ENCODE results near the gene POLN. TPM values are rescaled to one million over a fixed set of nuclear protein-coding genes. Genes with fewer than 3 reads are reported as not detected.

The POLN gene
- total RNA-seq, 4 donors from 2014 or later: 0.91 to 8.0 (median 1.2) TPM

DNA sequence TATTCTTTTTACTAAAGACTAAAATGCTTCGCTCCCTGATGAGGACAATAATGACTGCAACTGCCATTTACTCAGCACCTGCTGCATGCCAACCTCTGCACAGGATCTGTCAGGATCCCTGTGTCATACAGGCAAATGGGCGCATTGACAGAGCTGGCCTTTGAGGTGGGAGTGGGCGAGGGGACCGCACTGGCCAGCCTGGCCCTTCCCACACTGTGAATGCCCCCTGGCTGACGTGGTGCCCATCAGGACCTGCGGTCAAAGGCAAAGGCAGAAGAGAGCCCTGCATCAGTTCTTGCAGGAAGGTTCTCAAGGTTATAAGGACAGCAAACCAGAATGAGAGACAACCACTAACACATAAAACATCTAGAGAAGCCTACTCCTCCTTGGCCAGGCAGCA lies 67.9 kb downstream of the POLN start:
- DNase-seq (ENCODE audit: low spot score in 2 of 2): no peak
- Histone ChIP-seq H3K4me1 (no peaks in the 10 kb centered on the region), H3K27ac (no peak overlapping the region), H3K9me3 (no peaks in the 10 kb centered on the region), H3K36me3 (peaks cover 12% of the 10 kb centered on the region), H3K27me3 (no peaks in the 10 kb centered on the region), H3K4me3 (no peak overlapping the region)
- TF ChIP-seq POLR2A (IDR thresholded peaks at IDR 0.05) (no peak), EP300 (IDR thresholded peaks at IDR 0.05) (no peak), POLR2AphosphoS5 (IDR thresholded peaks at IDR 0.05) (no peak)
- TF ChIP-seq, protein P1, sequence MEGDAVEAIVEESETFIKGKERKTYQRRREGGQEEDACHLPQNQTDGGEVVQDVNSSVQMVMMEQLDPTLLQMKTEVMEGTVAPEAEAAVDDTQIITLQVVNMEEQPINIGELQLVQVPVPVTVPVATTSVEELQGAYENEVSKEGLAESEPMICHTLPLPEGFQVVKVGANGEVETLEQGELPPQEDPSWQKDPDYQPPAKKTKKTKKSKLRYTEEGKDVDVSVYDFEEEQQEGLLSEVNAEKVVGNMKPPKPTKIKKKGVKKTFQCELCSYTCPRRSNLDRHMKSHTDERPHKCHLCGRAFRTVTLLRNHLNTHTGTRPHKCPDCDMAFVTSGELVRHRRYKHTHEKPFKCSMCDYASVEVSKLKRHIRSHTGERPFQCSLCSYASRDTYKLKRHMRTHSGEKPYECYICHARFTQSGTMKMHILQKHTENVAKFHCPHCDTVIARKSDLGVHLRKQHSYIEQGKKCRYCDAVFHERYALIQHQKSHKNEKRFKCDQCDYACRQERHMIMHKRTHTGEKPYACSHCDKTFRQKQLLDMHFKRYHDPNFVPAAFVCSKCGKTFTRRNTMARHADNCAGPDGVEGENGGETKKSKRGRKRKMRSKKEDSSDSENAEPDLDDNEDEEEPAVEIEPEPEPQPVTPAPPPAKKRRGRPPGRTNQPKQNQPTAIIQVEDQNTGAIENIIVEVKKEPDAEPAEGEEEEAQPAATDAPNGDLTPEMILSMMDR (IDR thresholded peaks at IDR 0.05): no peak
- 95% methylated on average over 6 of the region's 6 CpGs for WGBS

DNA sequence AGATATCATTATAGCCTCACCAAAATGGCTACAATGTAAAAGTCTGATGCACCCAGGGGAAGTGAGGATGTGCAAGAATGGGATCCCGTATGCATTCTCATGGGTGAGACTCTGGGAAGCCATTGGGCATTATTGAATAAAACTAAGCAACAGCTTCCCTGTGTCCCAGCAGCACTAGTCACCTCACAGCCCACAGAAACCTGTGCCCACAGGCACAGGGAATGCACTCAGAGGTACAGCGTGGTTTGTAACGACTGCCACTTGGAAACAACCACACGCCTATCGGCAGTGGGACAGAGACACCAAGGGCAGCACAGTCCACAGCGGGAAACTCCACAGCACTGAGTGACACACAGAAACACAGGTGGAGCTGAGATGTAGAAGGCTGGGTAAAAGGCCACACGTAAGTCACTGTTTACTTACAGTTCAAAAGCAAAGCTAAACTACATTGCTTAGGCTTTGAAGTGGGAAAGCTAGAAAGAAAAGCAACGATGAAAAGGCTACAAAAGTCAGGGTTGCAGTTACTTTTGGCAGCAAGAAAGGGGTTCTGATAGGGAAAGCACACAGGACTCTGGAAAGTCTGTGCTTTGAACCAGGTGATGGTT lies 69.2 kb downstream of the POLN start:
- 93% methylated on average over 8 of the region's 8 CpGs for WGBS
- Histone ChIP-seq H3K27me3 (no peaks in the 10 kb centered on the region), H3K27ac (no peak overlapping the region), H3K4me1 (no peaks in the 10 kb centered on the region), H3K4me3 (no peak overlapping the region), H3K36me3 (peaks cover 13% of the 10 kb centered on the region), H3K9me3 (no peaks in the 10 kb centered on the region)
- DNase-seq (ENCODE audit: low spot score in 2 of 2): no peak
- TF ChIP-seq EP300 (IDR thresholded peaks at IDR 0.05) (no peak), POLR2A (IDR thresholded peaks at IDR 0.05) (no peak), POLR2AphosphoS5 (IDR thresholded peaks at IDR 0.05) (no peak)
- TF ChIP-seq, protein P1 (IDR thresholded peaks at IDR 0.05): no peak

DNA sequence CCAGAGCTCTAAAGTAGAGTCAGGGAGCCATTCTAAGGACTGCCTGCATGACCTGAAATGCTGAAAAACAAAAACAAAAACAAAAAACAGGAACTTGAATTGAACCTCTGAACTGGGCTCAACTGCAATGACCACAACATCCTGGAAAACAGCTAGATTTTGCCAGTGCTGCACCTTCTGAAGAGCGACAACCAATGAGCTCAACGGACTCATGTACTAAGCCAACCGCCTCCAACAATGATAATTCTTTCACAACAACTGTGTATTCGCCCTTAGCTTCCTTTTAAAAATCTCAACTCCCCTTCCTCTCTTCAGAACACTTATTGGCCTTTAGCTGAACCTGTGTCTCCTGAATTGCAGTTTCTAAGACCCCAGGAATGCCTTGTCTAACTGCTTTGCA lies 69.8 kb downstream of the POLN start:
- H3K27ac ChIP-seq: no peak overlapping the region
- no peaks in the 10 kb centered on the region for H3K4me1 ChIP-seq
- H3K9me3 ChIP-seq: no peaks in the 10 kb centered on the region
- WGBS: 87% methylated on average over 4 of the region's 4 CpGs
- TF ChIP-seq, protein P1 (IDR thresholded peaks at IDR 0.05): no peak
- TF ChIP-seq POLR2A (IDR thresholded peaks at IDR 0.05) (no peak), POLR2AphosphoS5 (IDR thresholded peaks at IDR 0.05) (no peak), EP300 (IDR thresholded peaks at IDR 0.05) (no peak)
- peaks cover 13% of the 10 kb centered on the region for H3K36me3 ChIP-seq
- H3K27me3 ChIP-seq: no peaks in the 10 kb centered on the region
- no peak for DNase-seq (ENCODE audit: low spot score in 2 of 2)
- H3K4me3 ChIP-seq: no peak overlapping the region

DNA sequence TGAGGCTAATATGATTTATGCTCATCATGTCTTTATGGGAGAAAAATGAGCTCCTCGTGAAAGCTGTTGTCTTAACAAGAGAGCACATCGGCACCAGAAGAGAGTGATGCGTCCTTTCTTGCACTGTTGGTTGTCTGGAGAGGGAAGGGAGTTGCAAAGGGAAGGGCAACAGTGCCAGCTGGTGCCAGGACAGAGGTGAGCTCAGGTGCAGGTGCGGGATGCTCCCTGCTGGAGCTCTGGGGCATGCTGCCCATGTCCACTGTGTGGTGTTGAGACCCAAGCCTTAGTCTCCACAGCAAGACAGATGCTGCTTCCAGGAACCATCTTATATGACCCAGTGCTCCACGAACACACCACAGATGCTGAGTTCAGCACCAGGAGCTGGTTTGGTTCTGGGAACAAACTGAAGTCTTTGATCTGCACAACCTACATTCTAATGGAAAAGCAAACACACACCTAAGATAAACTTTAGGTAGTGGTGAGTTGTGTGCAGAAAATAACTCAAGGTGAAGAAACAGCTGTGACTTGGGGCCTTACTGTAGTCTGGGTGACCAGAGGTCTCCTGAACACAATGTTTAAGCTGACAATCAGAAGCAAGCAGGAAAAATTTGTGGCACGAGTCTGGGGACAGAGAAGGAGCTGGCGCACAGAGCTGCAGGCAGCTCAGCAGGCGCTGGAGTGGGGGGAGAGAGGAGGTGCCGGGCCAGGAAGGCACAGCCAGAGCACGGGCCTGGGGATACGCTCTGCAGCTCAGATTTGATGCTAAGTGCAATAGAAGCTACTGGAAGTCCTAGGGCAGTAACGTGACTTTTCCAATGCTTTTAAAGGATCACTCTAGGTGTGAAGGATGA lies 73.2 kb downstream of the POLN start:
- Histone ChIP-seq H3K9me3 (no peaks in the 10 kb centered on the region), H3K4me3 (no peak overlapping the region), H3K27me3 (no peaks in the 10 kb centered on the region), H3K27ac (no peak overlapping the region), H3K36me3 (peaks cover 13% of the 10 kb centered on the region), H3K4me1 (no peaks in the 10 kb centered on the region)
- no peak for DNase-seq (ENCODE audit: low spot score in 2 of 2)
- WGBS: 76% methylated on average over 12 of the region's 12 CpGs
- TF ChIP-seq, protein P1 (IDR thresholded peaks at IDR 0.05): no peak

DNA sequence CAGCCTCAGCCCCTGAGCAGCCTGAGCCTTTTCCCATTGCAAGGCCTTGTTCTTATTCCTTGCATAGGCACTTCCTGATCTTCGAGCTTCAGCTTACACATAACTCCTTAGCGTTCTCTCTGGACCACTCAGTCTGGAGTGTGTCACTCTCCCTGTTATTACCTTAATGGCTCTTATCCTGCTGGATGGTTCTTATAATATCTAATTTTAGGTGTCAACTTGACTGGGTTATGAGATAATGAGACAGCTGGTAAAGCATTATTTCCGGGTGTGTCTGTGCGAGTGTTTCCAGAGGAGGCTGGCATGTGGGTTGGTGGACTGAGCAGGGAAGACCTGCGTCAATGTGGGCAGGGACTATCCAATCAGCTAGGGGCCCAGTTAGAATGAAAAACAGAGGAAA lies 75.7 kb downstream of the POLN start:
- Histone ChIP-seq H3K27ac (no peak overlapping the region), H3K4me3 (no peak overlapping the region), H3K27me3 (no peaks in the 10 kb centered on the region), H3K4me1 (no peaks in the 10 kb centered on the region), H3K36me3 (peaks cover 13% of the 10 kb centered on the region), H3K9me3 (no peaks in the 10 kb centered on the region)
- no peak for DNase-seq (ENCODE audit: low spot score in 2 of 2)
- 94% methylated on average over 5 of the region's 5 CpGs for WGBS
- TF ChIP-seq POLR2AphosphoS5 (IDR thresholded peaks at IDR 0.05) (no peak), EP300 (IDR thresholded peaks at IDR 0.05) (no peak)
- TF ChIP-seq, protein P1 (IDR thresholded peaks at IDR 0.05): no peak
